ENCODE results near the gene DSTN.

Gene DSTN

DNA sequence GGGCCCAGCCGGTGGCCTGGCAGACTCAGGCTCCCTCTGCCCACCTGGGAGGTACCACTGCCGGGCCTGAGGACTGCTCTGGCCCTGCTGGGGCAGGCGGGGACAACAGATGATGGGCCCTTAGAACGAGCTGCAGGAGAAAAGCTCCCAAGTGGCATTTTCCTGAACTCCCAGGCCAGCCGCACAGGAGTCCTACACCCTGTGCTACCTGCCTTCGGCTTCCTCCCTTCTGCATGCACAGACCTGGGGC lies 41.3 kb downstream of the DSTN start:
- peak in 1 of 2 donors; percentile 19 for DNase-seq
- peak overlapping the region; percentile 13 to 27 for H3K27ac Mint-ChIP-seq
- peaks cover 41% of the 10 kb centered on the region for H3K4me1 Mint-ChIP-seq
- H3K4me3 Mint-ChIP-seq: peak overlapping the region; percentile 22 to 54
- no peaks in the 10 kb centered on the region for H3K9me3 Mint-ChIP-seq
- ATAC-seq: peak; percentile 52
- no peaks in the 10 kb centered on the region for H3K27me3 Mint-ChIP-seq

DNA sequence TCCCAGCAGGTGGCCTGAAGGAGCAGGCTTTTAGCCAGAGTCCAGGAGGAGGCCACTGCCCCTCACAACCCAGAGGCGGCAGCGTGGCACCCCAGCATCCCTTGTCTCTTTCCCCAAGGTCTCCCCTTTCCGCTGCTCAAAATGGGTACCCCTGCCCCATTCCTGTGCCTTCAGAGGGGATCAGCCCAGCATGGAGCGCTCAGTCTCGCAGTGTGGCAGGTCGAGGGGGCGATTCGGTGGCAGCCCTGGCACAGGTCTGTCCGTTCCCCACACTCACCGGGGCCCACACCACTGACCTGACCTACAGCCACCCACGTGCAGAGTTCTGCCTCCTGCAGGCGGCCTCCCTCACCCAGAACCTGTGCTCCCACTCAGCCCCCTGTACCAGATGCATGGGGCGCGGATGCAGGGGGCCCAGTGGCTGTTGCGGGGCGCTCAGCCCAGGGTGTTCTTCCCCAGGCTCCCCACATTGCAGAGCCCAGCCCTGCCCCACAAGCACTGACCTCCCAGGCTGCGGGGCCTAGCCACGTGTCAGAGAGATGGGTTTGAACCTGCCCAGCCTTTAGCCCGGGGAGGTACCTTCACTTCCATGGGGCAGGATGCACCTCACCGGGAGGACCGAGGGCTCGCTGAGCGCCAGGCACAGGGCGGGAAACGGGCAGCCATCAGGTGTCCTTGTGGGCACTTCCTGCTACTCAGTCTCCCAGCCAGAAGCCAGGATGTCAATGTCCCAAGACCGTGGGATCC lies 41.8 kb downstream of the DSTN start:
- peak overlapping the region; percentile 98 to 99 for H3K27ac Mint-ChIP-seq
- ATAC-seq: peak; percentile 12
- no peaks in the 10 kb centered on the region for H3K27me3 Mint-ChIP-seq
- DNase-seq: peak in 1 of 2 donors; percentile 42
- peaks cover 41% of the 10 kb centered on the region for H3K4me1 Mint-ChIP-seq
- H3K4me3 Mint-ChIP-seq: peak overlapping the region; percentile 22 to 57
- H3K9me3 Mint-ChIP-seq: no peaks in the 10 kb centered on the region

DNA sequence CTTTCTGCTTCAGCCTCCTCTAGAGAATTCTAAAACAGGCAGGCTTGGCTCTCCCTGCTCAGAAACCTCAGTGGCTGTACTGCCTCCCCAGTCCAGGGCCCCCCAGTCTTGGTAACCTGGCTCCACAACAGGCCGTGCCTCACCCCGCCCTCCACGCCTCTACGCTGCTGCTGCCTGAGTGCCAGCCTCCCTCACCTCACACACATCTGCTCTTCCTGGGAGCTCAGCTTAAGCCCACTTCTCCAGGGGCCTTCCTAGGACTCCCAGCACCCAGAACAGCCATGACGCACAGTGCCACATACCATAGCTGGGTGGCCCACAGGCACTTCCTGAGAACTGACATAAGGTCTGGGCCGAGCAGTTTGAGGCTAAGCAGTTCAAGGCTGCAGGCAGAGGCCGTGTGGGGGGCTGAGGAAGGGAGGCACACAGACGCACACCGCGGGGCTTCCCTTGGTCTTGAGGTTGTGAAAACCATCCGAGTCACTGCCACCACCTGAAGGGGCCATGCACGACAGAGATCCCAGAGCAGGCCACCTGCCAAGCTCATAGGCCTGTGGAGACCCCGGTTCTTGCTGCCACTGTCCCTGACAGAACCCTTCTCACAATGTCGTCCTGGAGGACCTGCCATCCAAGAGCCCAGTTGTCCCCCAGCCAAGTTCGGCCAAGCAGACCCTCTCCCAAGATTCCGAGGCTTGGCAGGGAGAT lies 42.6 kb downstream of the DSTN start:
- Mint-ChIP-seq H3K27ac (peak overlapping the region; percentile 98 to 99), H3K9me3 (no peaks in the 10 kb centered on the region), H3K4me1 (peaks cover 41% of the 10 kb centered on the region), H3K4me3 (peak overlapping the region; percentile 57 to 77), H3K27me3 (no peaks in the 10 kb centered on the region)
- DNase-seq: peak; percentile 36 to 52
- ATAC-seq: peak; percentile 71

DNA sequence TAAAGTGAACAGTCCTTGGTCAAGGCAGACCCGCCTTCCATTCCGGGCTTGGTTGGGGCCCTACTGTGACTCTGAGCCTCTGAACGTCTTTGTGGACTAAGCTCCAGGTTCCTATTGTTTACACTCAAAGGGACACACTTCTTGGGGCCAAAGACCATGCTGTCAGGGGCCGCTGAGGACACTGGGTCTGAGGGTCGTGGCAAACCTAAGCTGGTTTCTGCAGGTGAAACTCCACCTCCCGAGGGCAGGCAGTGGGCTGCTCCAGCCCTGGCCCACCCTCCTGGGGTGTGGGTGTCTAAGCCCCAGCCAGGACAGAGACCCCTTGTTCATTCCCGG lies 43.1 kb downstream of the DSTN start:
- no peaks in the 10 kb centered on the region for H3K27me3 Mint-ChIP-seq
- H3K4me1 Mint-ChIP-seq: peaks cover 41% of the 10 kb centered on the region
- H3K9me3 Mint-ChIP-seq: no peaks in the 10 kb centered on the region
- H3K27ac Mint-ChIP-seq: peak overlapping the region in 1 of 2 donors; percentile 93
- H3K4me3 Mint-ChIP-seq: no peak overlapping the region
- DNase-seq (no peak), ATAC-seq (no peak)

DNA sequence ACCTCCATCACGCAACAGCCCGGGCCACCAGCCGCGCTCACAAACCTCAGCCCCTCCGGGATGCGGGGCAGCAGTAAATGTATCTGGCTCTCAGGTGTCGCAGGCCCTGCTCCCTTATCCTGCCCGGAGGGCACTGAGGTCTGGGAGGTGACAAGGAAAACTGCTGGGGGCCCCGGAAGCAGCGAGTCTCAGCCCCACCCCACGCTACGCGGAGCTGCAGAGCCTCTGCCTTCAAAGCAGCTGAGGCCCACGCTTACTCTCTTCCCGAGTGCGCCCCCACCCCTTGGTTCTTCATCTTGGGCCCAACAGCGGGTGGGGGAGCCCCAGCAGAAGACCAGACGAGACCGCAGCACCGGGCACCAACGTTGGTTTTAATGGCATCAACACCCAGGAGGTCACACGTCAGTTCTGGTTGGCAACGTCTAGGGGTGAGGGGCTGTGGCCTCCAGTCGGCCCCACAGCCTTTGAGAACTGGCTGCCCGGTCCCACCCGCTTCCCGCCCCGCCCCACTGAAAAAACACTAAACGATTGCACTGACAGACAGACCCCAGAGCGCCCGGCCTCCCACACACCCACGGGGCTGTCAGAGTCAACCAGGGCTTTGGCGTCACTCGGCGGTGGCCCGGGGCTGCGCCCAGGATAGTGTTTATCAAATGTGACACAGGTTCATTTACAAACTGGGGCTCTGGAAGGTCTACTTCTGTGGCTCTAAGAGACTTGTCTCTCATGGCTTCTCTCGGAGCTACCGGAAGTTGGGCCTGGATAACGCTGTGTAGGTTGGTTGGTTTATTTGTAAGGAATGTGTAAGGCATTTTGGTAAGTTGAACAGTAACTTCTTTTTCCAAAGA lies 43.7 kb downstream of the DSTN start:
- H3K4me3 Mint-ChIP-seq: no peak overlapping the region
- H3K27me3 Mint-ChIP-seq: no peaks in the 10 kb centered on the region
- DNase-seq (no peak), ATAC-seq (no peak)
- no peaks in the 10 kb centered on the region for H3K9me3 Mint-ChIP-seq
- peaks cover 41% of the 10 kb centered on the region for H3K4me1 Mint-ChIP-seq
- H3K27ac Mint-ChIP-seq: peak overlapping the region in 1 of 2 donors; percentile 48

DNA sequence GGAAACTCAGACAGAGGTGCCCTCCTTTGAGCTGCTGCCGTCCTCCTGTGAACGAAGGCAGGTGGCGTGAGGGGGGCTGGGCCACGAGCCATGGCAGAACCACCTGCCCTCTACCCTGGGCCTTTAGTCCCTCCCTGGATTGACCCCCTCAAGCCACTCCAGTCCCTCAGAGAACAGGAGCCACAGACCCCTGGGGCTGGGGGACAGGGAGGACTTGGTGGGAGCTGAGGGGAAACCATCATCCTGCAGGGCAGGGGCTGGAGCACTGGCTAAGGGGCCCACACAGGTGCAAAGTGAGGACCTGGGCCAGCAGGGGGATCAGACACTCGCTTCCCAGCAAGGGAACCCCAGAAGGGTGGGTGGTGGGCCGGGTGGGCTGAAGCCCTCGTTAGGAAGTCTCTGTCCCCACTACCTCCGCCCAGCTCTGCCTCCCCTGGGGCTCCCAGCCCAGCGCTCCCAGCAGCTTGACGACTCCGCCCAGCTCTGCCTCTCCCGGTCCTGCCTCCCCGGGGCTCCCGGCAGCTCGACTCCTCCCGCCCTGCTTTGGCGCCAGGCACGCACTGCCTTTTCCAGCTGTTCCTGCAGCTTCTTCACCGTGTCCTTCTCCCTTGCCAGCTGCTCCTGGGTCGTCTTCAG lies 44.4 kb downstream of the DSTN start:
- DNase-seq (no peak), ATAC-seq (no peak)
- no peak overlapping the region for H3K27ac Mint-ChIP-seq
- H3K27me3 Mint-ChIP-seq: no peaks in the 10 kb centered on the region
- no peak overlapping the region for H3K4me3 Mint-ChIP-seq
- H3K4me1 Mint-ChIP-seq: peaks cover 37% of the 10 kb centered on the region
- no peaks in the 10 kb centered on the region for H3K9me3 Mint-ChIP-seq

DNA sequence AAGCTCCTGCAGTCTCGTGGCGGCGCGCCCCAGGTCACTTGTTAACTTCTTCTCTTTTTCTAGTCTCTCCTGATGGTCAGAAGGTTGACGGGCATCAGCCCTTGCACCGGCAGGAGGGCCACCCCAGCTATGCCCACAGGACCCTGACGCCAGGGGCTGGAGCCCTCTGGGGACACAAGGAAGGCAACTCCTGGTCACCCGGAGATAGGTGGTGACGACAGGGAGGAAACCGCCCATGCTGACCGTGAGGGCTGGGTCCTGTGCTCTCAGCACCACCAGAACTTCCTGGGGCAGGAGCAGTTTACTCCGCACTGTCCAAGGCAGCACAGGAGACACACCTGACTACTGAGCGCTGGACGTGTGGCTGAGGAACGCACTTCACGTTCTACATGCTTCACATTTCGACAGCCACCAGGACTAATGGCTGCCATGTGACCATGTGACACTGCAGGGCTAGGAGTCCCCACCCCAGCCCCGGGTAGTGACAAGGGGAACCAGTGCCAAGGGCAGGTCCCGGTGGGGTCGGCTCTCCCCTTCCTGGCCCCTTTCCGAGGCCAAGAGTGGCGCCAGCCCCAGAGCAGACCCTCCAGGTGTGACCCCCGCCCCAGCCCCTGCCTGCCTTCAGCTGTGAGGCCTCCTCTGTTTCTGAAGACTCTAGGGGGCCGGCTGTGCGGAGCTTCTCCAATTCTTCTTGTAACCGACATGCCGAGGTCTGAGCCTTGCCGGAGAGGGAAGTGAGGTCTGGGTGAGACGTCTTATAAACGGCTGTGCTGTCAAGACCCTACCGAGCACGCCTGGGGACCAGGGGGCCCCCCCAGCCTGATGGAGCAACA lies 45.2 kb downstream of the DSTN start:
- ATAC-seq (no peak), DNase-seq (no peak)
- Mint-ChIP-seq H3K4me3 (no peak overlapping the region), H3K9me3 (no peaks in the 10 kb centered on the region), H3K4me1 (peaks cover 31% of the 10 kb centered on the region), H3K27me3 (no peaks in the 10 kb centered on the region), H3K27ac (no peak overlapping the region)

DNA sequence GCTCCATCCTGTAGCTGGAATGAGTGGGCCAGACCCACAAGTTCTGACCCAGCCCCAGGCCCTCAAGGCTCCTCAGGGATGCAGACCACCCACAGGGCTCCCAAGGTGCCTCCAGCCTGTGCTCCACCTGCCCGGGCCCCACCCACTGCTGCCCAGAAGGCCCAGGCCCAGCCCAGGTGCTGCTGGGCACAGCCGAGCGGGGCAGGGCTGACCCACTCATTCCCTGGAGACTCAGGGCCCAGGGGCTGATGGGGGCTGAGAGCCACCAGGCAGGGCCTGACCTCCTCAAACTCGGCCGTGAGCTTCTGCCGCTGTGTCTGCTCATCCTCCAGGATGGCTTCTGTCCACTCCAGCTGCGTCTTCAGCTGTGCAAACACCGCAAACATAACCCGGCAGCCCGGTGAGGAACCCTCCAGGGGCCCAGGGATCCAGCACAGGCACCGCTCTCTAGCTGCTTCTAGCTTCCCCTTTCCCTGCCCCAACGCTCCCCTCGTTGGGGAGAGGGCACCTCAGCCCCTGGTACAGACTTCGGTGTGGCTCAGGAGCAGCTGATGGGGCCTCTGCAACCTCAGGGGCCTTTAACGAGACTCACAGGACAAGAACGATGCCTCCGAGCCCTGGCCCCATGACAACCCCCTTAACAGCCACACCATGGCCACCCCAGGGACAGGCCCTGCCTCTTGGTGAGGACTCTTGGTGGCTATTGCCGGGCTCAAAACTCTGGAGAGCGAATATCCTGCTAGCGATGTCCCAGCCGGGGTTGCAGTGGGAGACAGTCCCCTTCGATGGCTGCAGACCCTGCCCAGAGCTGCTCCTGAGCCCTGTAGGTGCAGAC lies 46.0 kb downstream of the DSTN start:
- DNase-seq (no peak), ATAC-seq (no peak)
- Mint-ChIP-seq H3K27ac (peak overlapping the region in 1 of 2 donors; percentile 59), H3K4me3 (no peak overlapping the region), H3K4me1 (peaks cover 23% of the 10 kb centered on the region), H3K27me3 (no peaks in the 10 kb centered on the region), H3K9me3 (no peaks in the 10 kb centered on the region)

DNA sequence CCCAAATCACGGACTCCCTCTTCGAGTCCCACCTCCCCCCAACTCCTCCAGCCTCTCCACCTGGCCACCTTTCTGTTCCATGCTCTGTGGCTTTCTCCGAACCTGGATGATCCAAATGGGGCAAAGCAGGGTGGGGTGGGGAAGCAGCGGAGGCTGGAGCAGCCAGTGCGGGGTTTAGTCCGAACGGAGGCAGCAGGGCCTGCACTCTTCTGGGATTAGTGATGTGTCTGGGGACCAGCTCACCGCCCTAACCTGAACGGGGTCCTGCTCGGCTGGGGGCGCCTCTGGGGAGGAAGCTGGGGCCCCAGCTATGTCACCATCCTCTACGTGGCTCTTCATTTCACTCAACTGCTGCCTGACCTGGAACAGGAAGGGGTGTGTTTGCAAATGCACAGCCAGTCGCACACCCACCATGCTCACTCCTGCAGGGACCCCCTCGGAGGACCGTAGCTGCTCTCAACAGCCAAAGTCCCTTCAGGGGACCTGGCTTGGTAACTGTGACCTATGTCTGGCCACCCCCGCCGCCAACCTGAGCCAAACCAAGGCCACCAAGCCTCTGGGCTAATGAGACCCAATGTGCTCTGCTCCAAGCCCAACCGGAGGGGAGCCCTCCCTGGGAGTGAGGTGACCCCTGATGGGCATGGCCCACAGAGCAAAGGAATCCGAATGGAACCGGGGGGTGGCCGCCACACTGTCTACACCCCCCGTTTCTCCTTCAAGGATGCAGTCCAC lies 46.8 kb downstream of the DSTN start:
- DNase-seq (no peak), ATAC-seq (no peak)
- H3K4me3 Mint-ChIP-seq: no peak overlapping the region
- peaks cover 15% of the 10 kb centered on the region for H3K4me1 Mint-ChIP-seq
- H3K27ac Mint-ChIP-seq: no peak overlapping the region
- H3K9me3 Mint-ChIP-seq: no peaks in the 10 kb centered on the region
- H3K27me3 Mint-ChIP-seq: no peaks in the 10 kb centered on the region

DNA sequence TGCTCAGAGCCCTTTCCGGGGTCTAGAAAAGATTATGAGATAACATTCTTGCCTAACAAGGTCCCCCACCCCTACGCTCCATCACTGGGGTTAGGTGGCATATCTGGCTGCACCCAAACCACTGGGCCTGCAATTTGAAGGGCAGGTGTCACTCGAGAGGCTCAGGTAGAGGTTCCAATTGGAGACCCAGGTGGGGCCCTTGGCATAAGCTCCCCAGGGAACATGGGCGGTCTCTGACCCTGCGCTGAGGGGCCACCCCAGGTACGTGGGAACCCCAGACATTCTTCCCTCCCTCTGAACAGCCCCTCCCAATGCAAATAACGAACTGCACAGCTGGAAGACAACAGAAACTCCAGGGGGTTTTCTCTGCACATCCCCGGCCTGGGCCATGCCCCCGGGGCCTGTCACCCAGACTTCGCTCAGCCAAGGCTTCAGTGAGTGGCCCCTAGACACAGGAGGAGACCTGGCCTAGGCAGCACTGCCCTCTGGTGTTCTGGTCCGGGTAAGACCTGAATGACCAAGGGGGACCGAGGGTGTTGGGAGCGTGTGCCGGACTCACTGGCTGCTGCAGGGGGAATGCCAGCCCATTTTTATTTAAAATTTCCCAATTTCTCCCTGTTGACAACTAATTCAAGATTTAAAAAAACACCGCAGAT lies 47.5 kb downstream of the DSTN start:
- peak; percentile 33 to 52 for DNase-seq
- Mint-ChIP-seq H3K4me3 (no peak overlapping the region), H3K27ac (no peak overlapping the region)

DNA sequence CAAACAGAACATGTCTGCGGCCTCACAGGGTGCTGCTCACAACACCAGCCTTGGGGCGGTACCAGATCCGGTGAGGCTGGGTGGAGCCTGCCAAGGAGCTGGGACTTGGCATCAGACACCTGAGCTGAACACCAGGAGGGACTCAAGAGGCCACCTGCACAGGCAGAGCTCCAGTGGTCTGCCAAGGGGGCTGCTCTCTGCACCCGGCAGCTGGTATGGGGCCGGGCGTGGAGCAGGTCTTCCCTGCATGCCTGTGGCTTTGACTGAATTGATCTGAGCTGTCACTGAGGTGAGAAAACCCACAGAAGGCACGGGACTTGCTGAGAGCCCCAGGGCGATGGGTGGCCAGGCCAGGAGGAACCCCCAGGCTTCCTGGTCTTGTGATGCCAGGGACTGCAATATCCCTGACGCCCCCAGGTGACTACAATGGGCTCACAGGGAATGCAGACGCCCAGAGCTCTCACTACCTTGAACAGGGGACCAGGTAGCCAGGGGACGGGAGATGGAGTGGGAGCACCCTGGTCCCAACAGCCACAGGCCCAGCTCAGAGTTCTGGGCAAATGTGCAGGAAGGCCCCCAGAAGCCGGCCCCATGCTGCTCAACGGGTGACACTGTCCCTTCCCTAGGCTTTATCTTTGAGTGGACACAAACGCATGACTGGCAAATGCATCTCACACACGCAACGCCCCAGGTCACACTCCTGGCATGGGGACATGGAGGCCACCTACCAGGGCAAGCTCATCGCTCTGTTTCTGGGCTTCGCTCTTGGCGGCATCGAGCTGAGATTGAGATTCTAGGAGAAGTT lies 48.2 kb downstream of the DSTN start:
- H3K27me3 Mint-ChIP-seq: no peaks in the 10 kb centered on the region
- peaks cover under 1% of the 10 kb centered on the region for H3K4me1 Mint-ChIP-seq
- ATAC-seq: no peak
- H3K9me3 Mint-ChIP-seq: no peaks in the 10 kb centered on the region
- DNase-seq: no peak
- no peak overlapping the region for H3K4me3 Mint-ChIP-seq
- H3K27ac Mint-ChIP-seq: no peak overlapping the region

More for the DNA sequence above, 47.5 kb downstream of the DSTN start:
- Mint-ChIP-seq H3K27me3 (no peaks in the 10 kb centered on the region), H3K4me1 (peaks cover 8% of the 10 kb centered on the region), H3K9me3 (no peaks in the 10 kb centered on the region)
- ATAC-seq: peak; percentile 53

DNA sequence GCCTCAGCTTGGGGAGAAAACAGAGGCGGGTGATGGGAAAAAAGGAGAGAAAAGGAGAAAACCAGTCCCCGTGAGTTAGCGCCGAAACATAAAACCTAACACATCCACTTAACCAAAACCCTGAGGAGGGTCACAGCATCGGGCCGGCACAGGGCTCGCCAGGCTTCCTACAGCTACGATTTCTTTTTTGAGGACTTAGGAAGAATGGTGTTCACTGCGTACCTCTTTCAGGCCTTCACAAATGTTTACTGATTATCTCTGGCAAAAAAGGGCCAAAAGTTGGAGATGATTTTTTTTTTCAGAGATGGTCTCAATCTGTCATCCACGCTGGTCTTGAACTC lies 48.8 kb downstream of the DSTN start:
- no peak overlapping the region for H3K27ac Mint-ChIP-seq
- no peaks in the 10 kb centered on the region for H3K9me3 Mint-ChIP-seq
- H3K4me1 Mint-ChIP-seq: no peaks in the 10 kb centered on the region
- H3K4me3 Mint-ChIP-seq: no peak overlapping the region
- H3K27me3 Mint-ChIP-seq: no peaks in the 10 kb centered on the region
- no peak for DNase-seq
- no peak for ATAC-seq

Data from stimulated activated naive CD8-positive, alpha-beta T cell treated with anti-CD3 and anti-CD28 coated beads, Interleukin-15, amount 100 ng/mL, for 72 hours (primary cell).